Inflammatory macrophage treated with lipopolysaccharide for 1 hour (primary cell): ENCODE data around the gene ADAM10.
A peak's percentile ranks its signal among the peaks of the same experiment; 100 is the strongest.
"Not testable (repeated sequence)": the region's sequence is repeated elsewhere in the genome, so short reads cannot be mapped to it uniquely, and the experiment has no call there.

Experiments used
- DNase-seq, 2 donors: peaks; one replicate each; pipeline ENCODE4 v3.0.0-alpha.2; 2020 to 2022

The ADAM10 gene

DNA sequence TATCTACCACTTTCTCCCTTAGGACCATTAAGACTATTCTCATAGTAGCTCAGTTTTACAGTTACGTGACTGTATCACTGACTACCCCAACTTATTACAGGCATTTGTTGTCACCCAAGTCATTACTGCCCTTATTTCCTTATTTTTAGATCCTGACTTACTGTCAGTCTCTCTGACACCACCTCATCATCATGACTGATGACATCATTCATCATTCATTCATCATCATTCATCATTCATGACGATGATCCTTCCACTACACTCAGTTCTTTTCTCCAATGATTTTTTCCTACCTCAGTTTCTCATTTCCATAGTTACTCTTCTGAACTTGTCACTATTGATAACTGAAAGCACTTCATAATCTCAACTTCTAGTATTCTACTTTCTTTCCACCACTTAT lies 83.8 kb downstream of the ADAM10 start:
- peak; percentile 10 to 38 for DNase-seq

DNA sequence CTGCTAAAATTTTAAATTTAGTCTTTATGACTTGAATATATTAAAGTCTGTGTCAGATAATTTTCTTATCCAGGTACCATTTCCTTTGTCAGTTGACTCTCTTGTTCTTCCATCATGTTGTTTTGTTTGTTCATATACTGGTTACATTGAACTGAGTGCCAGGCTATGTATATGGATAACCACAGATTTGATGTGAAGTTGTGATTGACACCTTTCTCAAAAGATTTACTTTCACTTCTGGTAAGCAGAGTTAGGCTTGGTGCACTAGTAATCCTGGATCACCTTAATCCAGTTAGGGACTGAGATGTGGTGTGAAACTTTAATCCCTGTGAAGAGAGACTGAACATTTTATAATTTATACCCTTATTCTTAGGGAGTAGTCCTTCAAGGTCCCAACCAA lies 99.4 kb downstream of the ADAM10 start:
- DNase-seq, result no peak

DNA sequence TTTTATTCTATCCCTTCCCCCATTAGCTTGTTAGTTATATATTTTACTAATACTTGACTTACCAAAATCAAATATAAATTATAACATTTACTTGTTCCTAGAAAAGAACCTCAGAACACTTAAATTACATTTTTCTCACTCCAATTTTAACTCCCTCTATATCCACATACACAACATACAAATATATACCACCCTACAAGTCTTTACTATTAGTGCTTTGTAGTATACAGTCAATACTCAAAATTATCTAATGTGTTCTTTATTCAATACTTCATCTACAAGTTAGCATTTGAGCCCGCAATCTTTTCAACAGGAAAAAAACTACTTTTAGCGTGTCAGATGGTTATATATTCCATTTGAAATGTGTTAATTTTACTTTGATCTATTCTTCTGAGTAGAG lies 100.3 kb downstream of the ADAM10 start:
- no peak for DNase-seq

DNA sequence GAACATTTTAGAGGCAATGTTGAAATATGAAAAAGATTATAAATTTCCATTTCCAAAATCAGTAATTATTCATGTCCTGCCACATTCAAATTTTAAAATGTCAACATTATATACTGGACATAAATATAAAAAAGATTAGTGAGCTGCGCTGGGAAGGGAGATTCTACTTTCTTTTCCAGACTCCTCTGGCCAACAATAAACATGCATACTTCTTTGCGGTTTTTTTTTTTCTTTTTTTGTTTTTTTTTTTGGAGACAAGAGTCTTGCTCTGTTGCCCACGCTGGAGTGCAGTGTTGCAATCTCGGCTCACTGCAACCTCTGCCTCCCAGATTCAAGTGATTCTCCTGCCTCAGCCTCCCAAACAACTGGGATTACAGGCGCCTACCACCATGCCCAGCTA lies 105.5 kb downstream of the ADAM10 start:
- no peak for DNase-seq

DNA sequence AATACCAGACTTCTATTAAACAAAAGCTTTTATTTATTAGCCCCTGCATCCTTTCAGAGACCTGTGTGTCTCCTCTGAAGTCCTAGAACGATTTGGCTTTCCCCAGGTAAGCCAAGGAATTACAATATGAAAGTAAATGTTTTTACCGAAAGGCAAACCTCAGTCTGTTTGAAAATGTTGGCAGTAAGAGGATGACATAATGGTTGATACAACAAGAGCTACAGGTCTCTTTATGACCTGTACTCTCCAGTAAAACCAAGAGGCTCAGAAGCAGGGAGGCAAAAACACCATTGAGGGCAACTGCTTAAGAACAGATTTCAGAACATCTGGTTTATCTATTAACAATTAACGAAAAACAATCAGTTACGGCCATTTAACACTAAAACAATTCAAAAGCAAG lies 107.8 kb downstream of the ADAM10 start:
- no peak for DNase-seq

DNA sequence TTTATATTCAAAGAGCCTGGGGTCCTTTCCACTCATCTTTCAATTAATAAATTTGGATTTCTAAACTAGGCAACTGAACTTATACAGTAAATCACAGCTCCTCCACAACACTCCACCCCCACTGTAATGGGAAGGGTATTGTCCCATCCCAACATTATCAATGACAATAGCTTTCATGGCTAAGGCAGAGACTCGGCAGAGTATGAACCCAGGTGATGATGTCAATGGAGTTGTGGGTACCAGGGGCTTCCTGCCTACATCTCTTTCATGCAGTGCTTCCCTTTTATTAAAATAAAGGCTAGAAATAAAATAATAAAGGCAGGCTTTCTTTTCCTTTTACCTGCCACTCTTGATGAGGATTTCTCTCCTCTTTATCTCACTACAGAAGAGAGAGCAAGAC lies 109.5 kb downstream of the ADAM10 start:
- DNase-seq, result no peak

DNA sequence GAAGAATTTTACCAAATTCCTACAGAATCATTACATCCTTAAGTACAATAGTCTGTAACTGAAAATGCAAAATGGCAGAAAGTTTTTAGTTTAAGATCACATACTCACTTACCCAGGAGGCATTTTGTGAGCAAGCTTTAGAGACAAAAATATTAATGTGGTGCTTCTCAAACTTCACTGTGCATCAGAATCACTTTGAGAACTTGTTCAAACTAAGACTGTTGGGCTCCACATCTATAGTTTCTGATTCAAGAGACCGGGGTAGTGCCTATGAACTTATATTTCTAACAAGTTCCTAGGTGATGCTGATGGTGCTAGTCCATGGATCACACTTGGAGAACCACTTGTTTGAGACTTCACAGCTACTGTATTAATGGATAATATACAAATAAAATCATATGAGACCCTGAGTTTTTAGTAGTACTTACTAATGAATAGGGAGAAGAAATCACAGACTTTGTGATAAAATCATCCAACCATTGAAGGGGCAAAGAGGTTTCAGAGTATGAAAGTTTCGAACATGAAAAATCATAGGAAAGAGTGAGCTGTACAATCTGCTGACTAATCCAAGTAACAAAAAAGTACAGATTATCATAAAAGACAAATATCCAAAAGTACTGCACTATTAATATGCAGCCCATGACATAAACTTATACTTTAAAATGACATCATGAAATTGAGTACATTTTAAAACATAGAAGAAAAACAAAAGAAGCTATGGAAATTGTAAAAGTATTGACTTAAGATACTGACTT lies 110.3 kb downstream of the ADAM10 start:
- DNase-seq, result no peak

DNA sequence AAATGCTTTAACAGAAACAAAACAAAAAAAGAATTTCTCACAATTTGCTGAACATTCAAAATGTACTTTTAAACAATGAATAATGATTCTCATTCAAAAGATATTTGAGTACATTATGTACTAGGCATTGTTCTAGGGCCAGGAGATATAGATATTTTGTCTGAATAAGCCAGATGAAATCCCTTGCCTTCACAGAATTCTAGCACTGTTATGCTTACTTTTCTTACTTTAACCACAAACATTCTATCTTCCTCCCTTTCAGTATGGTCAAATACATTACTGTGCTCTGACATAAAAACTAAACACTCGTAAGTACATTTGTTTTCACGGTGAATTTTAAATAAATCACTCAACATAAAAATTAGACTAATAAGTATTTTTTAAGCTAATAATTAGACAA lies 116.7 kb downstream of the ADAM10 start:
- DNase-seq, result no peak

DNA sequence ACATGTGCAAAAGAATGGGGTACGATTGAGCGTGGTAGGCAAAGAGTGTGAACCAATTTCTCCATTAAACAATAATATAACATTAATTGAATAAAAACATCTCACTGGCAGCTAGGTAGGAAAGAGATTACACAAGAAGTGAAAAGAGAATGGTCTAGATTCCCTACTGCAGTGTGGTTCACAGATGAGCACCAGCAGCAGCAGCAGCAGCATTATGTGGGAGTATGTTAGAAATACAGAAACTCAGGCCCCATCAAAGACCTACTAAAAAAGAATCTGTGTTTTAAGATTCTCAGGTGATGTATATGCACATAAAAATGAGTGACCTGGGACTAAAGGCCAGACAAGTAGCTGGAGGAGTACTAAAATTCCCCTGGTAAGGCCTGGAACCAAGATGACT lies 118.2 kb downstream of the ADAM10 start:
- no peak for DNase-seq

DNA sequence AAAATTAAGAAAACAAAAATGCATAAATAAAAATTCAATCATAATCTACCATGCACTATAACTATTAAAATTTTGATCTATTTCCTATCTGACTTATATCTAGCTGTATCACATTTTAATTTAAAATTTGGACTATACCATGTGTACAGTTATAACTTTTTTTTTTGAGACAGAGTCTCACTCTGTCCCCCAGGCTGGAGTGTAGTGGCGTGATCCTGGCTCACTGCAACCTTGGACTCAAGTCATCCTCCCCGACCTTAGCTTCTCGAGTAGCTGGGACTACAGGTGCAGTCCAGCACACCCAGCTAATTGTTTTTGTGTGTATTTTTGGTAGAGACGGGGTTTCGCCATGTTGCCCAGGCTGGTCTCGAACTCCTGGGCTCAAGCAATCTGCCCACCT lies 119.9 kb downstream of the ADAM10 start:
- DNase-seq, result no peak

DNA sequence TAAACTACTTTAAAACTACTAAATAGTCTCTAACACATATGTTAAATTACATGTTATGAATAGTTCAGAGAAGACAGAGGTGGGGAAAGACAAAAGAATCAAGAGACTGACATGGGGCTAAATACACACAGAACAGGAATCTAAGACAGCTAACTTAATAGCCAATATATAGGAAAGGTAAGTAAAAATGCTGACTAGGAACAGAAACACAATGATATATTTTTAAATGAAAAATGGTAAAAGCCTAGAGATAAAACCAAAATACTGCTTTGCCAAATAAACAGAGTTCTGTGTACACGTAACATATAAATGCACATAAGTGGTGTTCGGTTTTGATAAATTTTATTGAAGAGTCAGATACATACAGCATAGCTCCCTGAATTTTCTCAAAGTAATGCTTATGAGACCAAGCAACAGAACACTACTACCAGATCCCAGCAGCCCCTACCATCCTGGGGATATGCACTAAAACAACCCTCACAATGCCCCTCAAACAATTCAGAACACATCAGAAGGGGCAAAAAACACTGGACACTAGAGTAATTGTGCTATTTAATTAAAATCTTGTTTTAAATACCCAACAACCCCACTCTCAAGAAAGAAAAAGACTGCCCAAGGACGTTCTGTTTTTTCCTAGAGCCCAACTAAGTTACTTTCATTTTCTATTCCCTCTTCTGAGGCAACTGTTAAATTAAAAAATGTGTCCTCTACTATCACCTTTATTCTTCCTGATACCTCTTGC lies 121.1 kb downstream of the ADAM10 start:
- peak; percentile 20 to 48 for DNase-seq

DNA sequence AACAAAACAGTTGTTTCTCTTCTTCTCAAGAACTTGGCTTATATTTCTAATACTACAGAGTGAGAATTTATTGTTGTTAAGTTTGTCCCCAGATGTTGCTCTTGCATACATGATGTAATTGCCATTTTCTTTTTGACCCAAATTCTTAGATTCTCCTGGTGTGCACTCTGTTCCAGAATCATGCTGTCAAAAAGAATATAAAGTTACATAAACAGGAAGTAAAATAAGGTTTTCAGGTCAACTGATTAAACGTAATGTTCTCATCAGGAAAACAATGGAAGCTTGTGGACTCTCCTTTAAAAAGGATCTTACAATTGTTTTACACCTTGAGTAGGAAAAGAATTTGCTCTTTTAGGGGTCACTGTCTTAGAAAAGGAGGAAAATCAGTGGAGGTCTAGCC lies 121.8 kb downstream of the ADAM10 start:
- no peak for DNase-seq

DNA sequence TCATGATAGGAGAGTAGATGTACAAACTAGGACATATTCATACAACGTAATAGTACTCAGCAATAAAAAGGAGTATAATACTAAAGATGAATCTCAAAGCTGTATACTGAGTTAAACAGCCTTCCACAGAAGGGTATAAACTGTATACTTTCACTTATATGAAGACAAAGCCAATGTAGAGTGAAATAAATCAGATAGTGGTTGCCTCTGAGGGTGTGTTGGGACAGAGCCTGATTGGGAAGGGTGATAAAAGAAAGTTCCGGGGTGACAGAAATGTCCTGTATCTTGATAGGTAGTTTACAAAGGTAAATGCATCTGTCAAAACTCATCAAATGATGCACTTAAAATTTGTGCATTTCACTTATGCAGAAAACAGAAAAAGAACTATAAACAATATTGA lies 122.5 kb downstream of the ADAM10 start:
- DNase-seq, result no peak

DNA sequence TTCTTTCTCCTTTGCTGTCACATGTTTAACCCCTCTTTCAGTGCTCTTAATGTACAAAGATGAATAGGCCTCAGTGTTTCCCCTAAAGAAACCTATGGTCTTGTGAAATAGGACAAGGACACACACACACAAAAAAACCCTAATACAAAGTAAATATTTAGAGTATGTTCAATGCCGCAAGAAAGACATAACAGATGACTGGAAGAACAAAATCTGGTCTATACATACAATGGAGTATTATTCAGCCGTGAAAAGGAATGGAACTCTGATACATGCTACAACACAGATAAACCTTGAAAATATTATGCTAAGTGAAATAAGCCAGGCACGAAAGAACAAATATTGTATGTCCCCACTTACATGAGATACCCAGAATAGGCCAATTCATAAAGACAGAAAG lies 123.1 kb downstream of the ADAM10 start:
- DNase-seq, result no peak

DNA sequence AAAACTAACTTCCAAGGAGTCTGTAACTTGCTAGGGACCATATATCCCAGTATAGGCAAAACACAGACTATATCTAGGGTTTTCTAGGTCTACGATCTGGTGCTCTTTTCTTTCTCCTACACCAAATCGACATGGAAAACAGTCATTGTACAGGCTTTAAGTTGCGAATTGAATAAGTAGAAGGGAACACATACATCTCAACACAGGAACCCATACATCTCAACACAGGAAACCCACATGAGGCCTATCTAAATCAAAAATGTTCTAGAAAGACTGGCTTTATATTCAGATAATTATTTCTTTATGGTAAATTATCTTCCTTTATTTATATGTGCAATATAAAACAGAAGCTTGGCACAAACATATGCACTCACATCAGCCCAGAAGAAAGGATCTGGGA lies 126.6 kb downstream of the ADAM10 start:
- no peak for DNase-seq

DNA sequence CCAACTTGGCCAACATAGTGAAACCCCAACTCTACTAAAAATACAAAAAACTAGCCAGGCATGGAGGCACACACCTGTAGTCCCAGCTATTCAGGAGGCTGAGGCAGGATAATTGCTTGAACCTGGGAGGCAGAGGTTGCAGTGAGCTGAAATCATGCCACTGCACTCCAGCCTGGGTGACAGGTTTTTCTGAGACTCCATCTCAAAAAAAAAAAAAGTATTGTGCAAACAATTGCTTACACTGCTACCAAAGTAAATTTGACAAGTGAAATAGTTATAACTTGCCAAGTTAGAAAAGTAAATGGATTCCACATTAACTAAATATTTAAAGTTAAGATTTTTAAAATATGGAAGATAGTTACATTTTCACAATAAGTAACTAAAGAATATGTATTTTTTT lies 129.2 kb downstream of the ADAM10 start:
- not testable (repeated sequence) for DNase-seq

DNA sequence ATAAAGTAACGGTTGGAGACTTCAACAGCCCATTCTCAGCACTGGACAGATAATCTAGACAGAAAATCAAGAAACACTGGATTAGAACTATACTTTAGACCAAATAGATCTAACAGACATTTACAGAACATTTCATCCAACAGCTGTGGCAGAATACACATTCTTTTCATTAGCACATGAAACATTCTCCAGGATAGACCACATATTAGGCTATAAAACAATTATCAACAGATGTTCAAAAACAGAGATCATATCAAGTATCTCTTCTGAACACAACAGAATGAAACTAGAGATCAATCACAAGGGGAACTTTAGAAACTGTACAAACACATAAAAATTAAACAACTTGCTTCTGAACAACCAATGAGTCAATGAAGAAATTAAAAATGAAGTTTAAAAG lies 133.3 kb downstream of the ADAM10 start:
- no peak for DNase-seq

DNA sequence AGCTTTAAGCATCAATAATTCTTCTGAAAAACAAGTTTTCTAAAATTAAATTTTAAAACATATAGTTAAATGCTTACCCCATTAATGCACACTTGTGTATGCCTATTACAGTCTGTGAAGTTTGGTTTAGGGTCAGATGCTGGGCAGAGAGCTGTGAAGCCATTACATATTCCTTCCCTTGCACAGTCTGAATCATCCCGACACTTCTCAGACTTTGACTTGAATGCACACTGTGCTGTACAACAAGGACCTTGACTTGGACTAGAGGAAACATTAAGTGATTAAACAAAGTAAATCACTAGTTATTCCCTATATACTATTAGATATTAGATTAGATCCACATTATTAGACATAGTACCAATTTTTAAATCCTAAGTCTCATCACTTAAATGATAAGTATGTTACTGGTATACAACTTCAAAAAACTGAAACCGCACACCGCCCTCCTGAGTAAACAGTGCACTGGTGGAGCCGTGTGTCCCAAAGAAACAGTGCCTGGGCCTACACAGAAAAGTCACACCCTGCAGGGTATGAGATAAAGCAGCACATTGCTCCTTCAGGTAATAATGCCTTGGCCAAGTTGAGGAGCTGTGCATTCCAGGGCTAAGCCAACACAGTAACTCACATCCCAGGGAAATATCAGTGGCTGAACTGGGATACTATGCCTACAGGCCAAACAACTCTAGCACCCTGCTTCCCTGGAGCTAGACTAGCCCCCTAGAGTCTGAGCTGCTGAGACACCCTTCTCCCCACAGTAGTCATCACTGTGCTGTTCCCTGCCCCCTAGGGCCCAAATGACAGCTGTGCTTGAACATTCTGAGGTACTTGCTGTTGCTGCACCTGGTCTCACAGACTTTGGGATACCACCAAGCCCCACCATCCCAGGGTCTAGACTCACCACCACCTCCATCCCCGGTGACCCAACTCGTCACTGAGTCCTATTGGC lies 137.5 kb downstream of the ADAM10 start:
- no peak for DNase-seq

DNA sequence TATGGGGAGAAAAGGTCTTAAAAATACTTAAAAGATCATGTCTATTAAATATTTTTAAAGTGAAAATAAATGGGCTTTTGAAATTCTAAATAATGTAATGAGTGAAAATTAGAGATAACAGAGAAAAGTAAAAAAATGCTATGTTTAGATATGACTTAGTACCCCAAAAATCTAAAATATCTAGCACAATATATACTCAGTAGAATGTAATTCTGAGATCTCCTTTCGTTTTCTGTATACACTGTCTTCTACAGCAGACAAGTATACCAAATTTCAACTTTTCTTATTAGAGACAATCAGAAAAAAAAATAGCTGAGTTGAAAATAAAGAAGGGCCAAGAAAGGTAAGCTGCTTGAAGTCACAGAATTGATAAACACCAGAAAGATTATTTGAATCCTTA lies 140.8 kb downstream of the ADAM10 start:
- no peak for DNase-seq

DNA sequence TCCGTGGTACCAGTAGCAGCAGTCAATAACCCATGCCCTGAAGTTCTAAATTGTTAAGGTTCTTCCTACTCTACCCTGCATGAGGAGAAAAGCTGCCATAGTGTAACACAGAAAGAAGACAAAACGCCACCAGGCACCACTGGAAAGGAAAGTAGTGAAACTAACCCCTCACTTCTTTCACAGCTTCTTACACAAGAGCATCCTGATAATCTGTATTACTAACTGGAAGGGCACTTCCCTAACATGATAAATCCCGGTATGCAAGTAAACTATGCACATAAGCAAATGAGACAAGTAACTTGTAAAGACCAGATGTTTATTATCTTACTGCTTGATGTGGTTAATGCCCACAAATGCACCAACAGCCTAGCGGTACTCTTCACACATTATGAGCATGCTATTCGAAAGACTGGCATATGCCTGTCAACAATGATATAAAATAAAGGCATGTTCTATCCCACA lies 141.3 kb downstream of the ADAM10 start:
- DNase-seq, result peak; percentile 51 to 54

DNA sequence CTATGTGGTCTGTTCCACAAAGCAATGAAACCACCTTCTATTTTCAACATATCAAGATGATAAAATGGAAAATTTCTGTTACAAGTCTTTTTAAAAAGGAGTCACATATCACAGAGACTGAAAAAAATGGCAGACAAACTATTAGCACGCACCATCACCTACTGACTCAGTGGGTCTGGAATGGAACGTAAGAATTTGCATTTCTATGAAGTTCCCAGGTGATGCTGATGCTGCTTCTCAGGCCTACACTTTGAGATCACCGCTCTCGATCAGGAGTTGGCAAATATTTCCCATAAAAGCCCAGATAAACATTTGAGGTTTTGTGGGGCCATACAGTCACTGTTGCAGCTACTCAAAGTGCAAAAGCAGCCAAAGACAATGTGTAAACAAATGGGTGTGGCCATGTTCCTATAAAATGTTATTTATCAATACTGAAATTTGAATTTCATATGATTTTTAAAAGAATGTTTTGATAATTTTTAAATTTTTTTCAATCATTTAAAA lies 142.9 kb downstream of the ADAM10 start:
- no peak for DNase-seq

DNA sequence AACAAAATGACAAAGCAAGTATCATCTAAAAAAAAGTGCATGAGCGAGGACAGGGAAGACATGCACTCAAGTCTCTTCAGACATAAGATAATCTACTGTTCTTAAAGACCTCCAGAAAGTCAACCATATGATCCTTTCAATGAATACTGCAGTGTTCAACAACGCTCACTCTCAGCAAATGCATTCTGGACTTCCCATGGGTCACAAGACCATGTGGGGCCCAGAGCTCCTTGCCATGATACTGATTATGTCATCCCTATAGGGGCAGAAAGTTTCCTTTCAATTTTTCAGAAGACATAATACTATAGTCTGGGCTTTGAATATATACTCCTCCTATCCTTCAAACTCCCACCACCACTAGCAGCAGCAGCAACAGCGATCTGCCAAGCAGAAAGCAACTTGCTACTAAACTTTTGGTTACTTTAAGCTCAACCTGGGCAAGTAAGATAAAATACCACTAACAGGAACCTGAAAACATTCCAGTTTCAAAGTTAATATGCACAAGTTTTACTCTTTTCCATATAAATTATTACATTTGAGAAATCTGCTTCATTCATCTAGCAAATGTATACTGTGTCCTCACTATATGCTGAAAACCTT lies 143.5 kb downstream of the ADAM10 start:
- peak; percentile 65 to 86 for DNase-seq

DNA sequence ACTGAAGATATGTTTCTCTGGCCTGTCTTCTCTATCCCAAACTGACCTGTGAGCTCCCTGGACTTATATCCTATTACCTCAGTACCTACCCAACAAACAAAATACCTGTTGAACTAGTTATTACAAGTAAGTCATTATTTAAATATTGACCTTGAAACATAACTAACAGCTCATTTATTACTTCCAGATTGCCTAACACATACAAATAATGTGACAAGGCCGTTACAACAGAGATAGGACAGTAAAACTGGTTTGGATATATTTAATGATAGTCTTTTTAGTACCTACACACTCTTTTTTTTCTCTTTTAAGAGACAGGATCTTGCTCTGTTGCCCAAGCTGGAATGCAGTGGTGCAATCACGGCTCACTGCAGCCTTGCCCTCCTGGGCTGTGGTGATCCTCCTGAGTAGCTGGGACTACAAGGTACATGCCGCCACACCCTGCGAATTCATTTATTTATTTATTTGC lies 145.0 kb downstream of the ADAM10 start:
- DNase-seq, result no peak
